Transverse colon (tissue), 4 donors: ENCODE data around the gene MAP3K14. TPM values are rescaled to one million over a fixed set of nuclear protein-coding genes. Genes with fewer than 3 reads are reported as not detected.

Experiments used
- DNase-seq: peaks from one replicate; pipeline ENCODE4 v3.0.0-alpha.2; 2019
- H3K27ac ChIP-seq, 4 donors: fragments of 200-600 bp; sonication (generic); 2 replicates each; pipeline ENCODE4 v1.5.1; 2016 to 2018; ENCODE audit warnings: inconsistent platforms in 4 of 4
- H3K27me3 ChIP-seq: fragments of 200-600 bp; sonication (generic); 2 replicates; pipeline ENCODE4 v1.5.1; 2017; ENCODE audit warnings: inconsistent platforms
- H3K36me3 ChIP-seq, 4 donors: fragments of 200-600 bp; sonication (generic); 2 replicates each; pipeline ENCODE4 v1.5.1; 2017 to 2019; ENCODE audit warnings: inconsistent platforms in 4 of 4
- H3K4me1 ChIP-seq, 4 donors: fragments of 200-600 bp; sonication (generic); 2 replicates each; pipeline ENCODE4 v1.5.1; 2017 to 2020; ENCODE audit warnings: inconsistent platforms in 4 of 4
- H3K4me3 ChIP-seq, 4 donors: fragments of 200-600 bp; sonication (generic); 1 replicate in 1 of 4; 2 replicates in 3 of 4; pipeline versions ENCODE4 v1.5.1 to v1.6.1; 2017 to 2019; ENCODE audit warnings: inconsistent platforms in 4 of 4
- H3K9me3 ChIP-seq, 2 donors: fragments of 200-600 bp; sonication (generic); 2 replicates each; pipeline ENCODE4 v1.5.1; 2017 to 2019; ENCODE audit warnings: inconsistent platforms in 2 of 2
- EP300 ChIP-seq: sonication (generic); formaldehyde crosslinking; IDR thresholded peaks from one replicate; pipeline ENCODE4 v1.6.1; 2017; ENCODE audit warnings: antibody characterized with exemption, low read depth
- POLR2A ChIP-seq: fragments of 450-650 bp; IDR thresholded peaks from one replicate; pipeline ENCODE4 v1.6.1; 2016; ENCODE audit warnings: antibody characterized with exemption, mild to moderate bottlenecking, moderate library complexity
- POLR2AphosphoS5 ChIP-seq, 3 donors: sonication (generic); formaldehyde crosslinking; IDR thresholded peaks; one replicate each; pipeline ENCODE4 v1.6.1; 2016; ENCODE audit warnings: antibody characterized with exemption in 3 of 3
- WGBS, 2 donors: methylation state at CpG; one replicate each; pipeline ENCODE4 v1.1.5; 2018; ENCODE audit warnings: low coverage in 1 of 2; 5-methylcytosine and 5-hydroxymethylcytosine counted together
- in situ Hi-C, 4 donors: fragments of 200-750 bp; cut with MboI; loops; one replicate each; pipeline versions ENCODE4 v1.15.0 to v1.15.1; 2017; ENCODE audit warnings: low sequenced_read_pairs in 3 of 4, low pct_ligation_motif_present in 1 of 4, low pct_unique_long_range_greater_than_20kb in 1 of 4
- intact Hi-C: fragments of 100-400 bp; cut with DNase I; formaldehyde crosslinking; loops from one replicate; pipeline ENCODE4 v1.15.1; 2023; ENCODE audit warnings: low total_unique reads
- total RNA-seq, 4 donors: library from RNA; depleted of rRNA; stranded (reverse); fragments of >200 nt; gene quantifications; one replicate each; pipeline ENCODE4 v1.1.0, GENCODE V29; 2016
- TF ChIP-seq, protein P1 (sequence below), 5 experiments: fragments of 200-600 bp in 3 of 5; fragments of 450-650 bp in 2 of 5; sonication (generic) in 3 of 5; IDR thresholded peaks; 1 replicate in 2 of 5; 2 replicates in 3 of 5; pipeline ENCODE4 v1.5.1; 2016 to 2017; ENCODE audit warnings: antibody characterized with exemption in 5 of 5, inconsistent platforms in 3 of 5, mild to moderate bottlenecking in 2 of 5, moderate library complexity in 1 of 5

Gene MAP3K14
- total RNA-seq, 4 donors from 2014 or later = 13.0 to 33.7 (median 18.7) TPM

DNA sequence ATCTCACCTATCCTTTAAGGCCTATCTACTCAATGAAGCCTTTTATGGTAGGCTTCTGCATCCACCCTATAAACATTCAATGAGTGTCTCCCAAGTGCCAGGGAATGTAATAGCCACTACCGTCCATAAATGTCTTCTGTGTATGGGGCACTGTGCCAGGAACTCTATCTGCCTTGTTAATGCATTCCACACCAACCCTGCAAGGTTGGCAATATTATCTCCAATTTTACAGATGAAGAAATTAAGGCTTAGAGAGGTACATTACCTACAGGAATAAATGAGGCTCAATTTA, 20.0 kb downstream of the MAP3K14 start:
- TF ChIP-seq, protein P1, sequence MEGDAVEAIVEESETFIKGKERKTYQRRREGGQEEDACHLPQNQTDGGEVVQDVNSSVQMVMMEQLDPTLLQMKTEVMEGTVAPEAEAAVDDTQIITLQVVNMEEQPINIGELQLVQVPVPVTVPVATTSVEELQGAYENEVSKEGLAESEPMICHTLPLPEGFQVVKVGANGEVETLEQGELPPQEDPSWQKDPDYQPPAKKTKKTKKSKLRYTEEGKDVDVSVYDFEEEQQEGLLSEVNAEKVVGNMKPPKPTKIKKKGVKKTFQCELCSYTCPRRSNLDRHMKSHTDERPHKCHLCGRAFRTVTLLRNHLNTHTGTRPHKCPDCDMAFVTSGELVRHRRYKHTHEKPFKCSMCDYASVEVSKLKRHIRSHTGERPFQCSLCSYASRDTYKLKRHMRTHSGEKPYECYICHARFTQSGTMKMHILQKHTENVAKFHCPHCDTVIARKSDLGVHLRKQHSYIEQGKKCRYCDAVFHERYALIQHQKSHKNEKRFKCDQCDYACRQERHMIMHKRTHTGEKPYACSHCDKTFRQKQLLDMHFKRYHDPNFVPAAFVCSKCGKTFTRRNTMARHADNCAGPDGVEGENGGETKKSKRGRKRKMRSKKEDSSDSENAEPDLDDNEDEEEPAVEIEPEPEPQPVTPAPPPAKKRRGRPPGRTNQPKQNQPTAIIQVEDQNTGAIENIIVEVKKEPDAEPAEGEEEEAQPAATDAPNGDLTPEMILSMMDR (IDR thresholded peaks at IDR 0.05) = no peak
- TF ChIP-seq POLR2AphosphoS5 (IDR thresholded peaks at IDR 0.05) = peak in 2 of 3 donors; percentile 51 to 57
- H3K4me1 ChIP-seq = peaks cover 74 to 98% (median 86%) of the 10 kb centered on the region in 4 donors

DNA sequence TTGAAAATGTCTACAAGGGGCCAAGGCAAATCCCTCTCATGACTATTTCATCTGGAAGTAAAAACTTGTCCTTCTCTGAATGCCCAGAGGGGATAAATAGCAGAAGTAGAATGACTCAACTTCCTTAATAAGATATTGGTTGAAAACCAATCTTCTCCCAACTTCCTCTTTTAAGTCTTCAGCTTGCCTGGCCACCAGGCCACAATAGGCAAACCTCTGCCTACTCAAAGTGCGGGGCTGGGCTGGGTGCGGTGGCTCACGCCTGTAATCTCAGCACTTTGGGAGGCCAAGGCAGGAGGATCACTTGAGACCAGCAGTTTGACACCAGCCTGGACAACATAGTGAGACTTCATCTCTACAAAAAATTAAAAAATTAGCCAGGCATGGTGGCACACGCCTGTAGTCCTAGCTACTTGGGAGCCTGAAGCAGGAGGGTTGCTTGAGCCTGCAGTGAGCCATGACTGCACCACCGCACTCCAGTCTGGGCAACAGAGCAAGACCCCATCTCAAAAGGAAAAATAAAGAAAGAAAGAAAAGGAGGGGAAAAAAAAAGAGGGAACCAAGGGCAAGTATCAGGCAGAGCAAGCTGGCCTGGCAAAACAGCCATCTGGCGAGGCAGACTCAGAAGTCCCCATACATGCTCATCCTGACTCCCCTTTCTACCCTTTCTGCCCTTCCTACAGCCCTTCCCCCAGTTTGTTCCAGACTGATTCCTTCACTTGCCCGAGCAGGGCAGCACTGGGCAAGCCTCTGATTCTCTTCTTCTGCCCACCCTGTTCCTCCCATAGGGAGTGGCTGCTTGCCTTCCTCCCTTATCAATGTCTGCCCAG, 20.6 kb downstream of the MAP3K14 start:
- H3K9me3 ChIP-seq = no peaks in the 10 kb centered on the region
- H3K27ac ChIP-seq = peak overlapping the region; percentile 85 to 89 (median 86)
- no peak overlapping the region for H3K4me3 ChIP-seq
- 64 to 100% methylated on average over 2 to 7 of the region's 7 CpGs for WGBS, 2 donors
- H3K27me3 ChIP-seq = no peaks in the 10 kb centered on the region
- peak; percentile 68 for DNase-seq
- TF ChIP-seq EP300 (no peak), POLR2A (no peak), POLR2AphosphoS5 (IDR thresholded peaks at IDR 0.05) (no peak)
- TF ChIP-seq, protein P1 (IDR thresholded peaks at IDR 0.05) = no peak
- intact Hi-C loops (loop anchor here (10.0 kb wide), 1 partner anchor 481 kb away; no protein-coding TSS in a partner anchor), in situ Hi-C loops (no loop called here)
- H3K36me3 ChIP-seq = no peaks in the 10 kb centered on the region
- H3K4me1 ChIP-seq = peaks cover 80 to 100% (median 91%) of the 10 kb centered on the region in 4 donors

More for the DNA sequence above, 20.0 kb downstream of the MAP3K14 start:
- peak; percentile 73 for DNase-seq
- Histone ChIP-seq H3K27me3 (no peaks in the 10 kb centered on the region), H3K9me3 (no peaks in the 10 kb centered on the region), H3K36me3 (no peaks in the 10 kb centered on the region), H3K27ac (peak overlapping the region; percentile 85 to 89 (median 86)), H3K4me3 (no peak overlapping the region)
- intact Hi-C loops = loop anchor here (10.0 kb wide), 1 partner anchor 482 kb away; no protein-coding TSS in a partner anchor
- WGBS, 2 donors = 23% methylated on average over 1 of the region's 1 CpG; no CpG with 5 or more reads in 1 of the 2 donors
- in situ Hi-C loops = no loop called here

DNA sequence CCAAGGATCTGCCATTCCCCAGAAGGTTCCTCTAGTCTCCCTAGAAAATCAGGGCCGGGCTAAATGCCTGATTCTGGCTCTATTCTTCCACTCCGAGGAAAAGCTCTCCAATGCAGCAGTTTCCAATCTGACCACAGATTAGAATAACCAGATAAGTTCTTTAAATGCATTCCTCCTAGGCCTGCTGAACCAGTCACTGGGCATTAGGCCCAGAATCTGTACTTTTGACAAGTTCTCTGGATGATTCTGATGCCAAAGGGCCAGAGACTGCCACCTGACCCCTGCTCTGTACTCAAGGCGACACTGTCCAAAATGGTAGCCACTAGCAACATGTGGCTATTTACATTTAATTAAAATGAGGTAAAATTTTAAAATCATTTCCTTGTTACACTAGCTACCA, 22.3 kb downstream of the MAP3K14 start:
- Histone ChIP-seq H3K9me3 (no peaks in the 10 kb centered on the region), H3K4me3 (no peak overlapping the region), H3K27me3 (no peaks in the 10 kb centered on the region), H3K36me3 (peaks cover 0 to 6% (median 3%) of the 10 kb centered on the region in 4 donors), H3K4me1 (peaks cover 88 to 100% (median 92%) of the 10 kb centered on the region in 4 donors), H3K27ac (peak overlapping the region; percentile 85 to 89 (median 86))
- TF ChIP-seq POLR2A (no peak), EP300 (no peak)
- DNase-seq = no peak
- WGBS, 2 donors = 47 to 81% methylated on average over 3 of the region's 3 CpGs
- in situ Hi-C loops (no loop called here), intact Hi-C loops (loop anchor here (10.0 kb wide), 1 partner anchor 480 kb away; no protein-coding TSS in a partner anchor)

DNA sequence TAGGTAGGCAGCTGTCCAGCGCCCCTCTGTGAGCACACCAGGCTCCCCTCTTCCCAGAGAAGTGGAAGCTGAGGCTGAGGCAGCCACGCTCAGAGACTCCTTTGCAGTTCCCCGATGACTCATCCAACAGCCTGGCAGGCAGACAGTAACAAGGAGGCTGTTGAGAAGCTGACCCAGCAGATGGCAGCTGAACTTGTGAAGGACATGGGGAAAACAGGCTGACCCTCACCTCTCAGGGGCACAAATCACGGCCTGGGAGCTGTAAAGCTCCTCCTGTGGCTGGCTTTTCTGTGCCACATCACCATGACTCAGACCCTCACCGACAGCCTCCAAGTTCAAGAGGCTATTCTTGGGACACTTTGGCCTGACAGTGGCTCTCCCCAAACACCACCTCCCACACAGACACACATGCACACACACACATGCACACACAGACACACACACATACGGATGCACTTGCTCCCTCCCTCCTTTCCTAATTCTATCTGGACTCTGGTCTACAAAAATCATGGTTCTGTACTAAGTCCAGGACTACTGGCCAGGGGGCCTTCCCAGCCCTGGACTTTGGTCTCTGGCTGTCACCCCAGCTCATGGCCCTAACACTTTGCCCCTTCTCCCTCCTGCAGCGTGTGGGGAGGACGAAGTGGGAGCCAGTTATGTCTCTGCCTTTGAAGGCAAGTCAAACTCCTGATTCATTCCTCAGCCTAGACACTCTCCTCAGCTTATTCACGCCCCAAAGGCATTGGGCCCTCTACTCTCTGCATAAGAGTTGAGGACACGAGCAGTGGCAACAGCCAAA, 23.2 kb downstream of the MAP3K14 start:
- in situ Hi-C loops = no loop called here

More for the DNA sequence above, 23.2 kb downstream of the MAP3K14 start:
- Histone ChIP-seq H3K27ac (peak overlapping the region; percentile 85 to 89 (median 86)), H3K36me3 (peaks cover 0 to 7% (median 3%) of the 10 kb centered on the region in 4 donors), H3K4me3 (no peak overlapping the region), H3K27me3 (no peaks in the 10 kb centered on the region), H3K4me1 (peaks cover 85 to 100% (median 89%) of the 10 kb centered on the region in 4 donors), H3K9me3 (no peaks in the 10 kb centered on the region)
- 40 to 80% methylated on average over 1 to 10 of the region's 10 CpGs for WGBS, 2 donors
- TF ChIP-seq, protein P1 (IDR thresholded peaks at IDR 0.05) = peak in 1 of 5 experiments; percentile 2
- TF ChIP-seq POLR2A (no peak), POLR2AphosphoS5 (IDR thresholded peaks at IDR 0.05) (peak; percentile 15 to 54 (median 31)), EP300 (no peak)
- peak; percentile 80 for DNase-seq
- intact Hi-C loops = loop anchor here (10.0 kb wide), 1 partner anchor 479 kb away; no protein-coding TSS in a partner anchor
